HCT116 (cell line): ENCODE measurements around the gene FCN3. TPM values are rescaled to one million over a fixed set of nuclear protein-coding genes. Genes with fewer than 3 reads are reported as not detected.

Experiments
- ATAC-seq: fragments of 200-7000 bp; cut with Tn5 transposase; 2 replicates; pipeline ENCODE4 v1.9.1; 2020; ENCODE audit warnings: mild to moderate bottlenecking, moderate library complexity
- BruUV-seq: library from RNA; stranded (reverse); fragments of 400-500 nt; replicated peaks from 2 replicates; lab custom pipeline; 2021; lab: Mats Ljungman, UMichigan
- CTCF ChIA-PET: fragments of 300-600 bp; sonication (Branson Sonifier 250); formaldehyde crosslinking; loops from one replicate; lab custom pipeline; 2021; ENCODE audit warnings: antibody characterized with exemption; lab: Charles Lee
- POLR2A ChIA-PET: fragments of 300-600, 350-600 bp; sonication (Branson Sonifier 250); formaldehyde crosslinking; loops from one replicate; lab custom pipeline; 2021; ENCODE audit warnings: antibody characterized with exemption; lab: Charles Lee
- RAD21 ChIA-PET, 2 experiments: fragments of 300-600 bp; sonication (Branson Sonifier 250); formaldehyde crosslinking; loops; one replicate each; lab custom pipeline; 2023; ENCODE audit warnings: low total read pairs in 2 of 2; ENCODE audit not compliant: uncharacterized antibody in 2 of 2, unreplicated experiment in 2 of 2, low non-redundant PET in 1 of 2; lab: Charles Lee
- DNase-seq: peaks from one replicate; pipeline ENCODE4 v3.0.0-alpha.2; 2010; ENCODE audit warnings: low read depth, low spot score
- H2AFZ ChIP-seq: fragments of 200-600 bp; shearing (Covaris generic), sonication (generic); 2 replicates; pipeline ENCODE4 v1.6.1; 2017; ENCODE audit warnings: low read depth, mixed run types, mixed read lengths, antibody characterized with exemption, low read length; ENCODE audit not compliant: poor library complexity, severe bottlenecking
- H3K27ac ChIP-seq: 2 replicates; pipeline ENCODE4 v1.5.1; 2012; ENCODE audit warnings: low read depth, low read length
- H3K27me3 ChIP-seq: fragments of 200-600 bp; sonication (generic); 2 replicates; pipeline ENCODE4 v1.6.1; 2016; ENCODE audit warnings: mixed run types, low read length, mixed read lengths; ENCODE audit not compliant: insufficient read depth
- H3K36me3 ChIP-seq, 2 experiments: fragments of 200-500 bp in 1 of 2; fragments of 200-600 bp in 1 of 2; sonication (Bioruptor generic) in 1 of 2; sonication (generic) in 1 of 2; 2 replicates each; pipeline versions ENCODE4 v1.5.1 to v1.6.1; 2014 to 2016; ENCODE audit warnings: low read length in 2 of 2, inconsistent platforms in 1 of 2, mixed read lengths in 1 of 2, mixed run types in 1 of 2; ENCODE audit not compliant: insufficient read depth in 2 of 2, control insufficient read depth in 1 of 2
- H3K4me1 ChIP-seq, 2 experiments: fragments of 200-600 bp in 1 of 2; sonication (generic) in 1 of 2; 2 replicates each; pipeline versions ENCODE4 v1.5.1 to v1.6.1; 2012 to 2017; ENCODE audit warnings: low read length in 2 of 2, inconsistent platforms in 1 of 2, mild to moderate bottlenecking in 1 of 2, mixed read lengths in 1 of 2, mixed run types in 1 of 2, moderate library complexity in 1 of 2; ENCODE audit not compliant: insufficient read depth in 2 of 2, control insufficient read depth in 1 of 2
- H3K4me2 ChIP-seq: fragments of 200-600 bp; sonication (generic); 2 replicates; pipeline ENCODE4 v1.6.1; 2017; ENCODE audit warnings: mixed run types, low read length, mixed read lengths
- H3K4me3 ChIP-seq, 2 experiments: fragments of 200-600 bp in 1 of 2; sonication (generic) in 1 of 2; replicated peaks in 1 of 2; 2 replicates each; pipeline ENCODE4 v1.5.1; 2011 to 2016; ENCODE audit warnings: low read length in 2 of 2, control low read depth in 1 of 2, low read depth in 1 of 2, mild to moderate bottlenecking in 1 of 2, mixed read lengths in 1 of 2, mixed run types in 1 of 2
- H3K79me2 ChIP-seq: fragments of 200-600 bp; sonication (generic); 2 replicates; pipeline ENCODE4 v1.6.1; 2017; ENCODE audit warnings: mild to moderate bottlenecking, mixed run types, low read length, moderate library complexity, mixed read lengths; ENCODE audit not compliant: insufficient read depth
- H3K9ac ChIP-seq: fragments of 200-600 bp; sonication (generic); 2 replicates; pipeline ENCODE4 v1.6.1; 2016; ENCODE audit warnings: low read length, mixed read lengths
- H3K9me2 ChIP-seq: fragments of 200-600 bp; sonication (generic), shearing (Covaris generic); 2 replicates; pipeline ENCODE4 v1.6.1; 2017; ENCODE audit warnings: mixed run types, mild to moderate bottlenecking, moderate library complexity; ENCODE audit not compliant: insufficient read depth
- H3K9me3 ChIP-seq, 2 experiments: fragments of 200-500 bp in 1 of 2; fragments of 200-600 bp in 1 of 2; sonication (Bioruptor generic) in 1 of 2; sonication (generic) in 1 of 2; 2 replicates each; pipeline ENCODE4 v1.6.1; 2014 to 2017; ENCODE audit warnings: low read length in 2 of 2, mixed read lengths in 2 of 2, inconsistent platforms in 1 of 2, low read depth in 1 of 2, mild to moderate bottlenecking in 1 of 2, mixed run types in 1 of 2, moderate library complexity in 1 of 2; ENCODE audit not compliant: control insufficient read depth in 1 of 2, insufficient read depth in 1 of 2
- H4K20me1 ChIP-seq: fragments of 200-600 bp; sonication (generic), shearing (Covaris generic); 2 replicates; pipeline ENCODE4 v1.6.1; 2017; ENCODE audit warnings: mixed run types, mild to moderate bottlenecking, moderate library complexity; ENCODE audit not compliant: insufficient read depth
- ATF3 ChIP-seq: IDR thresholded peaks from 2 replicates; pipeline ENCODE4 v1.6.1; 2012
- CEBPB ChIP-seq: IDR thresholded peaks from 2 replicates; pipeline ENCODE4 v1.6.1; 2012; ENCODE audit warnings: low read depth
- ELF1 ChIP-seq: IDR thresholded peaks from 2 replicates; pipeline ENCODE4 v1.6.1; 2012; ENCODE audit warnings: low read depth, borderline replicate concordance
- EZH2 ChIP-seq: fragments of 200-600 bp; sonication (generic); IDR thresholded peaks from 2 replicates; pipeline ENCODE4 v1.6.1; 2017; ENCODE audit warnings: antibody characterized with exemption, mixed run types
- EZH2phosphoT487 ChIP-seq: fragments of 200-600 bp; IDR thresholded peaks from 2 replicates; pipeline ENCODE4 v1.6.1; 2018; ENCODE audit warnings: antibody characterized with exemption, borderline replicate concordance
- FOSL1 ChIP-seq: IDR thresholded peaks from 2 replicates; pipeline ENCODE4 v1.6.1; 2012; ENCODE audit warnings: low read depth
- JUND ChIP-seq: IDR thresholded peaks from 2 replicates; pipeline ENCODE4 v1.6.1; 2012
- MAX ChIP-seq: IDR thresholded peaks from 2 replicates; pipeline ENCODE4 v1.6.1; 2012
- SP1 ChIP-seq: IDR thresholded peaks from 2 replicates; pipeline ENCODE4 v1.6.1; 2012; ENCODE audit warnings: low read depth
- SRF ChIP-seq: IDR thresholded peaks from 2 replicates; pipeline ENCODE4 v1.6.1; 2012; ENCODE audit warnings: low read depth
- ZFX ChIP-seq: fragments of 450-650 bp; IDR thresholded peaks from 2 replicates; pipeline ENCODE4 v1.6.1; 2017
- ZNF274 ChIP-seq: fragments of 200-500 bp; sonication (Bioruptor generic); IDR thresholded peaks from 2 replicates; pipeline ENCODE4 v1.6.1; 2014; ENCODE audit warnings: mild to moderate bottlenecking, low read depth, low read length, inconsistent platforms
- intact Hi-C: fragments of 100-400 bp; cut with micrococcal nuclease; formaldehyde crosslinking; loops from 2 replicates; pipeline ENCODE4 v1.10.0; 2022
- total RNA-seq: library from RNA; stranded (reverse); gene quantifications from one replicate; pipeline ENCODE4 v1.2.1, GENCODE V29; 2021; ENCODE audit not compliant: unreplicated experiment

FCN3 gene
- total RNA-seq, 1 experiment from 2014 or later = 1.2 TPM

GRCh38 chr1:27379564-27380122 is 5.0 kb upstream of the FCN3 start:
- TF ChIP-seq ZFX = no peak
- TF ChIP-seq EZH2phosphoT487 = no peak
- no peak for TF ChIP-seq ZNF274
- no peak for TF ChIP-seq JUND
- TF ChIP-seq SRF = no peak
- no peak for TF ChIP-seq SP1
- TF ChIP-seq MAX = no peak
- no peak for TF ChIP-seq ELF1
- no peak for TF ChIP-seq FOSL1
- TF ChIP-seq EZH2 = no peak
- no peak for TF ChIP-seq ATF3
- no peak for TF ChIP-seq CEBPB
- Histone ChIP-seq H4K20me1 (no peaks in the 10 kb centered on the region), H3K27ac (no peak overlapping the region; the same call in 1 of the 2 replicates), H3K9me2 (no peaks in the 10 kb centered on the region), H3K4me1 (peaks cover 11 to 50% of the 10 kb centered on the region in 2 experiments), H3K36me3 (no peaks in the 10 kb centered on the region), H3K4me3 (no peak overlapping the region), H3K4me2 (peak overlapping the region; percentile 51; the same call in 1 of the 2 replicates), H3K9ac (no peak overlapping the region), H3K79me2 (no peaks in the 10 kb centered on the region), H3K27me3 (no peaks in the 10 kb centered on the region), H3K9me3 (no peaks in the 10 kb centered on the region), H2AFZ (no peak overlapping the region)
- ChIA-PET CTCF (interaction anchor here (1.3 kb wide), 1 partner anchor 79 kb away, joined by 4 read pairs; no protein-coding TSS in a partner anchor), RAD21 (no interaction called here), POLR2A (no interaction called here)
- no peak for DNase-seq
- intact Hi-C loops = no loop called here
- ATAC-seq = no peak
- no TSS peak for BruUV-seq
